Skeletal muscle tissue (tissue), 4 donors: Measurements from ENCODE around the gene DCDC2C. TPM values are rescaled to one million over a fixed set of nuclear protein-coding genes. Genes with fewer than 3 reads are reported as not detected.

ENCODE experiments used
- H3K27ac ChIP-seq: one replicate; pipeline ENCODE4 v1.7.0; 2013; ENCODE audit warnings: mild to moderate bottlenecking, low read depth, low read length, inconsistent platforms
- H3K27me3 ChIP-seq, 3 donors: one replicate each; pipeline ENCODE4 v1.7.0; 2013; ENCODE audit warnings: low read length in 3 of 3; ENCODE audit not compliant: control insufficient read depth in 3 of 3, insufficient read depth in 3 of 3
- H3K36me3 ChIP-seq, 3 donors: one replicate each; pipeline ENCODE4 v1.7.0; 2013; ENCODE audit warnings: low read length in 3 of 3; ENCODE audit not compliant: control insufficient read depth in 3 of 3, insufficient read depth in 3 of 3
- H3K4me1 ChIP-seq, 3 donors: one replicate each; pipeline ENCODE4 v1.7.0; 2013; ENCODE audit warnings: low read length in 3 of 3, mild to moderate bottlenecking in 3 of 3; ENCODE audit not compliant: control insufficient read depth in 3 of 3, insufficient read depth in 3 of 3
- H3K4me3 ChIP-seq, 3 donors: one replicate each; pipeline ENCODE4 v1.7.0; 2013; ENCODE audit warnings: low read length in 3 of 3
- H3K9ac ChIP-seq, 3 donors: one replicate each; pipeline ENCODE4 v1.7.0; 2013; ENCODE audit warnings: low read length in 3 of 3, mild to moderate bottlenecking in 3 of 3, moderate library complexity in 2 of 3, low read depth in 1 of 3
- H3K9me3 ChIP-seq, 3 donors: one replicate each; pipeline ENCODE4 v1.7.0; 2013; ENCODE audit warnings: low read length in 3 of 3; ENCODE audit not compliant: control insufficient read depth in 3 of 3
- total RNA-seq: library from RNA; depleted of rRNA; stranded (reverse); fragments of >200 nt; gene quantifications from one replicate; pipeline ENCODE4 v1.2.3, GENCODE V29; 2014
- donor health status: Osteomylitis.

Gene DCDC2C
- total RNA-seq, 1 donor from 2014 or later: not detected

GRCh38 chr2:3728104-3729054 is 25.0 kb downstream of the DCDC2C start:
- no peaks in the 10 kb centered on the region for H3K9me3 ChIP-seq
- no peak overlapping the region for H3K27ac ChIP-seq
- peaks cover 5 to 30% (median 19%) of the 10 kb centered on the region in 3 donors for H3K27me3 ChIP-seq
- no peak overlapping the region for H3K4me3 ChIP-seq
- H3K4me1 ChIP-seq: peaks cover 2 to 5% (median 4%) of the 10 kb centered on the region in 3 donors
- H3K9ac ChIP-seq: no peak overlapping the region
- no peaks in the 10 kb centered on the region for H3K36me3 ChIP-seq

GRCh38 chr2:3729055-3729448 is 25.7 kb downstream of the DCDC2C start:
- no peaks in the 10 kb centered on the region for H3K36me3 ChIP-seq
- no peak overlapping the region for H3K4me3 ChIP-seq
- no peak overlapping the region for H3K27ac ChIP-seq
- H3K4me1 ChIP-seq: peaks cover 2 to 5% (median 4%) of the 10 kb centered on the region in 3 donors
- H3K9ac ChIP-seq: no peak overlapping the region
- H3K9me3 ChIP-seq: no peaks in the 10 kb centered on the region
- H3K27me3 ChIP-seq: peaks cover 3 to 26% (median 19%) of the 10 kb centered on the region in 3 donors

- Histone ChIP-seq H3K9me3 (no peaks in the 10 kb centered on the region), H3K27ac (no peak overlapping the region), H3K4me3 (no peak overlapping the region), H3K27me3 (peaks cover 3 to 23% (median 19%) of the 10 kb centered on the region in 3 donors), H3K9ac (no peak overlapping the region), H3K36me3 (no peaks in the 10 kb centered on the region), H3K4me1 (peaks cover 2 to 5% (median 4%) of the 10 kb centered on the region in 3 donors)
These were observed 26.4 kb downstream of the DCDC2C start for GRCh38 chr2:3729786-3730185.

- Histone ChIP-seq H3K4me3 (no peak overlapping the region), H3K27me3 (peaks cover 3 to 19% (median 15%) of the 10 kb centered on the region in 3 donors), H3K4me1 (peaks cover 2 to 5% (median 4%) of the 10 kb centered on the region in 3 donors), H3K9me3 (no peaks in the 10 kb centered on the region), H3K36me3 (no peaks in the 10 kb centered on the region), H3K27ac (no peak overlapping the region), H3K9ac (no peak overlapping the region)
These were observed 27.3 kb downstream of the DCDC2C start for GRCh38 chr2:3730646-3731045.

GRCh38 chr2:3731829-3732228 is 28.5 kb downstream of the DCDC2C start:
- Histone ChIP-seq H3K4me1 (peaks cover 2 to 5% (median 4%) of the 10 kb centered on the region in 3 donors), H3K9me3 (no peaks in the 10 kb centered on the region), H3K4me3 (no peak overlapping the region), H3K27ac (no peak overlapping the region), H3K36me3 (no peaks in the 10 kb centered on the region), H3K9ac (no peak overlapping the region), H3K27me3 (peaks cover 0 to 13% (median 12%) of the 10 kb centered on the region in 3 donors)

GRCh38 chr2:3736112-3736511 is 32.7 kb downstream of the DCDC2C start:
- Histone ChIP-seq H3K27me3 (peaks cover 0 to 11% (median 6%) of the 10 kb centered on the region in 3 donors), H3K36me3 (no peaks in the 10 kb centered on the region), H3K9ac (no peak overlapping the region), H3K27ac (no peak overlapping the region), H3K4me1 (no peaks in the 10 kb centered on the region), H3K4me3 (no peak overlapping the region), H3K9me3 (no peaks in the 10 kb centered on the region)

- Histone ChIP-seq H3K27ac (no peak overlapping the region), H3K4me3 (no peak overlapping the region), H3K9me3 (no peaks in the 10 kb centered on the region), H3K4me1 (no peaks in the 10 kb centered on the region), H3K36me3 (no peaks in the 10 kb centered on the region), H3K27me3 (peaks cover 0 to 11% (median 6%) of the 10 kb centered on the region in 3 donors), H3K9ac (no peak overlapping the region)
These were observed 33.8 kb downstream of the DCDC2C start for GRCh38 chr2:3737128-3737527.

- no peaks in the 10 kb centered on the region for H3K36me3 ChIP-seq
- peaks cover 0 to 11% (median 6%) of the 10 kb centered on the region in 3 donors for H3K27me3 ChIP-seq
- no peak overlapping the region for H3K27ac ChIP-seq
- no peaks in the 10 kb centered on the region for H3K9me3 ChIP-seq
- H3K4me1 ChIP-seq: no peaks in the 10 kb centered on the region
- no peak overlapping the region for H3K9ac ChIP-seq
- H3K4me3 ChIP-seq: no peak overlapping the region
These were observed 35.1 kb downstream of the DCDC2C start for GRCh38 chr2:3738454-3738853.

GRCh38 chr2:3739313-3739712 is 35.9 kb downstream of the DCDC2C start:
- Histone ChIP-seq H3K27ac (no peak overlapping the region), H3K4me1 (no peaks in the 10 kb centered on the region), H3K9ac (no peak overlapping the region), H3K27me3 (peaks cover 0 to 11% (median 6%) of the 10 kb centered on the region in 3 donors), H3K36me3 (no peaks in the 10 kb centered on the region), H3K9me3 (no peaks in the 10 kb centered on the region), H3K4me3 (no peak overlapping the region)

- no peak overlapping the region for H3K9ac ChIP-seq
- H3K4me3 ChIP-seq: no peak overlapping the region
- no peaks in the 10 kb centered on the region for H3K4me1 ChIP-seq
- H3K36me3 ChIP-seq: no peaks in the 10 kb centered on the region
- peaks cover 0 to 6% (median 3%) of the 10 kb centered on the region in 3 donors for H3K27me3 ChIP-seq
- H3K27ac ChIP-seq: no peak overlapping the region
- H3K9me3 ChIP-seq: no peaks in the 10 kb centered on the region
These were observed 38.0 kb downstream of the DCDC2C start for GRCh38 chr2:3741396-3741795.
